ENCODE results near the gene LHPP.

GRCh38 chr10:124592736-124593430 lies 131.3 kb downstream of the LHPP start:
- no peak for TF ChIP-seq CTCF (IDR thresholded peaks at IDR 0.05)
- TF ChIP-seq POLR2A (IDR thresholded peaks at IDR 0.05): no peak
